Parathyroid adenoma (tissue), 2 donors: ENCODE measurements around the gene EPS8L2.

Experiments
- H2AFZ ChIP-seq: fragments of 300-600 bp; sonication (generic); one replicate; pipeline ENCODE4 v1.7.0; 2017; ENCODE audit warnings: antibody characterized with exemption, mild to moderate bottlenecking
- H3K27ac ChIP-seq: fragments of 300-600 bp; sonication (generic); one replicate; pipeline ENCODE4 v1.7.0; 2017
- H3K27me3 ChIP-seq: fragments of 300-600 bp; sonication (generic); one replicate; pipeline ENCODE4 v1.7.0; 2017; ENCODE audit warnings: low read length; ENCODE audit not compliant: control insufficient read depth, insufficient read depth
- H3K36me3 ChIP-seq: fragments of 300-600 bp; sonication (generic); one replicate; pipeline ENCODE4 v1.7.0; 2017; ENCODE audit warnings: low read length; ENCODE audit not compliant: control insufficient read depth, insufficient read depth
- H3K4me1 ChIP-seq: fragments of 300-600 bp; sonication (generic); one replicate; pipeline ENCODE4 v1.7.0; 2017; ENCODE audit warnings: control low read depth
- H3K4me2 ChIP-seq: fragments of 300-600 bp; sonication (generic); one replicate; pipeline ENCODE4 v1.7.0; 2017; ENCODE audit warnings: low read length
- H3K4me3 ChIP-seq: fragments of 300-600 bp; sonication (generic); one replicate; pipeline ENCODE4 v1.7.0; 2017; ENCODE audit warnings: low read depth, low read length
- H3K79me2 ChIP-seq: fragments of 300-600 bp; sonication (generic); one replicate; pipeline ENCODE4 v1.7.0; 2017; ENCODE audit warnings: control low read depth
- H3K9ac ChIP-seq: fragments of 300-600 bp; sonication (generic); one replicate; pipeline ENCODE4 v1.7.0; 2017; ENCODE audit warnings: mild to moderate bottlenecking
- H3K9me3 ChIP-seq: fragments of 300-600 bp; sonication (generic); one replicate; pipeline ENCODE4 v1.7.0; 2017; ENCODE audit warnings: low read length; ENCODE audit not compliant: control insufficient read depth
- CTCF ChIP-seq: fragments of 300-600 bp; sonication (generic); IDR thresholded peaks from one replicate; pipeline ENCODE4 v1.7.0; 2017; ENCODE audit warnings: antibody characterized with exemption, mild to moderate bottlenecking
- donor health status: primary hyperparathyroidism.

The EPS8L2 gene

GRCh38 chr11:720017-720641 lies 14.1 kb downstream of the EPS8L2 start:
- Histone ChIP-seq H3K4me1 (no peaks in the 10 kb centered on the region), H3K9me3 (no peaks in the 10 kb centered on the region), H3K36me3 (no peaks in the 10 kb centered on the region), H3K4me3 (no peak overlapping the region), H3K27me3 (no peaks in the 10 kb centered on the region), H3K9ac (no peak overlapping the region), H3K27ac (no peak overlapping the region), H2AFZ (no peak overlapping the region), H3K79me2 (no peaks in the 10 kb centered on the region), H3K4me2 (no peak overlapping the region)
- no peak for TF ChIP-seq CTCF

GRCh38 chr11:720642-721246 lies 14.7 kb downstream of the EPS8L2 start:
- Histone ChIP-seq H3K4me3 (no peak overlapping the region), H3K27ac (no peak overlapping the region), H3K79me2 (no peaks in the 10 kb centered on the region), H3K36me3 (no peaks in the 10 kb centered on the region), H3K9me3 (no peaks in the 10 kb centered on the region), H3K27me3 (no peaks in the 10 kb centered on the region), H3K9ac (no peak overlapping the region), H3K4me1 (no peaks in the 10 kb centered on the region), H2AFZ (no peak overlapping the region), H3K4me2 (no peak overlapping the region)
- TF ChIP-seq CTCF = no peak

GRCh38 chr11:721247-721740 lies 15.3 kb downstream of the EPS8L2 start:
- Histone ChIP-seq H3K36me3 (no peaks in the 10 kb centered on the region), H3K27me3 (no peaks in the 10 kb centered on the region), H3K27ac (no peak overlapping the region), H2AFZ (no peak overlapping the region), H3K79me2 (no peaks in the 10 kb centered on the region), H3K4me1 (no peaks in the 10 kb centered on the region), H3K4me2 (no peak overlapping the region), H3K9me3 (no peaks in the 10 kb centered on the region), H3K4me3 (no peak overlapping the region), H3K9ac (no peak overlapping the region)
- TF ChIP-seq CTCF = no peak

- TF ChIP-seq CTCF = no peak
- no peak overlapping the region for H3K4me2 ChIP-seq
- H3K27me3 ChIP-seq = no peaks in the 10 kb centered on the region
- H3K9me3 ChIP-seq = no peaks in the 10 kb centered on the region
- H2AFZ ChIP-seq = no peak overlapping the region
- H3K4me3 ChIP-seq = no peak overlapping the region
- no peaks in the 10 kb centered on the region for H3K36me3 ChIP-seq
- no peak overlapping the region for H3K27ac ChIP-seq
- H3K79me2 ChIP-seq = no peaks in the 10 kb centered on the region
- H3K9ac ChIP-seq = no peak overlapping the region
- no peaks in the 10 kb centered on the region for H3K4me1 ChIP-seq
Observed at GRCh38 chr11:721741-722345, 15.8 kb downstream of the EPS8L2 start.
